Astrocyte of the cerebellum (primary cell): ENCODE measurements around the gene MTHFR.

Experiments
- DNase-seq: peaks from one replicate; pipeline ENCODE4 v3.0.0-alpha.2; 2011; ENCODE audit warnings: low read depth
- H3K4me3 ChIP-seq: 2 replicates; pipeline ENCODE4 v1.5.1; 2011; ENCODE audit warnings: mild to moderate bottlenecking, low read depth, low read length, moderate library complexity
- in situ Hi-C: cut with HindIII; loops from 2 replicates; pipeline ENCODE4 v1.10.0; 2017; ENCODE audit warnings: low sequenced_read_pairs
- TF ChIP-seq, protein P1 (sequence below): IDR thresholded peaks from 2 replicates; pipeline ENCODE4 v1.5.1; 2012; ENCODE audit warnings: low read length, low read depth, moderate library complexity, mild to moderate bottlenecking; ENCODE audit errors: missing control alignments

The MTHFR gene

GRCh38 chr1:11787251-11787803 lies 18.4 kb downstream of the MTHFR start:
- in situ Hi-C loops = no loop called here
- DNase-seq = no peak
- H3K4me3 ChIP-seq = no peak overlapping the region
- TF ChIP-seq, protein P1, sequence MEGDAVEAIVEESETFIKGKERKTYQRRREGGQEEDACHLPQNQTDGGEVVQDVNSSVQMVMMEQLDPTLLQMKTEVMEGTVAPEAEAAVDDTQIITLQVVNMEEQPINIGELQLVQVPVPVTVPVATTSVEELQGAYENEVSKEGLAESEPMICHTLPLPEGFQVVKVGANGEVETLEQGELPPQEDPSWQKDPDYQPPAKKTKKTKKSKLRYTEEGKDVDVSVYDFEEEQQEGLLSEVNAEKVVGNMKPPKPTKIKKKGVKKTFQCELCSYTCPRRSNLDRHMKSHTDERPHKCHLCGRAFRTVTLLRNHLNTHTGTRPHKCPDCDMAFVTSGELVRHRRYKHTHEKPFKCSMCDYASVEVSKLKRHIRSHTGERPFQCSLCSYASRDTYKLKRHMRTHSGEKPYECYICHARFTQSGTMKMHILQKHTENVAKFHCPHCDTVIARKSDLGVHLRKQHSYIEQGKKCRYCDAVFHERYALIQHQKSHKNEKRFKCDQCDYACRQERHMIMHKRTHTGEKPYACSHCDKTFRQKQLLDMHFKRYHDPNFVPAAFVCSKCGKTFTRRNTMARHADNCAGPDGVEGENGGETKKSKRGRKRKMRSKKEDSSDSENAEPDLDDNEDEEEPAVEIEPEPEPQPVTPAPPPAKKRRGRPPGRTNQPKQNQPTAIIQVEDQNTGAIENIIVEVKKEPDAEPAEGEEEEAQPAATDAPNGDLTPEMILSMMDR = no peak

- in situ Hi-C loops = no loop called here
- no peak for DNase-seq
- no peak overlapping the region for H3K4me3 ChIP-seq
- TF ChIP-seq, protein P1 = no peak
These were observed 19.6 kb downstream of the MTHFR start for GRCh38 chr1:11786168-11786567.

GRCh38 chr1:11784993-11785769 lies 20.6 kb downstream of the MTHFR start:
- DNase-seq = no peak
- TF ChIP-seq, protein P1 = peak; percentile 83
- H3K4me3 ChIP-seq = peak overlapping the region; percentile 15
- in situ Hi-C loops = no loop called here

DNA sequence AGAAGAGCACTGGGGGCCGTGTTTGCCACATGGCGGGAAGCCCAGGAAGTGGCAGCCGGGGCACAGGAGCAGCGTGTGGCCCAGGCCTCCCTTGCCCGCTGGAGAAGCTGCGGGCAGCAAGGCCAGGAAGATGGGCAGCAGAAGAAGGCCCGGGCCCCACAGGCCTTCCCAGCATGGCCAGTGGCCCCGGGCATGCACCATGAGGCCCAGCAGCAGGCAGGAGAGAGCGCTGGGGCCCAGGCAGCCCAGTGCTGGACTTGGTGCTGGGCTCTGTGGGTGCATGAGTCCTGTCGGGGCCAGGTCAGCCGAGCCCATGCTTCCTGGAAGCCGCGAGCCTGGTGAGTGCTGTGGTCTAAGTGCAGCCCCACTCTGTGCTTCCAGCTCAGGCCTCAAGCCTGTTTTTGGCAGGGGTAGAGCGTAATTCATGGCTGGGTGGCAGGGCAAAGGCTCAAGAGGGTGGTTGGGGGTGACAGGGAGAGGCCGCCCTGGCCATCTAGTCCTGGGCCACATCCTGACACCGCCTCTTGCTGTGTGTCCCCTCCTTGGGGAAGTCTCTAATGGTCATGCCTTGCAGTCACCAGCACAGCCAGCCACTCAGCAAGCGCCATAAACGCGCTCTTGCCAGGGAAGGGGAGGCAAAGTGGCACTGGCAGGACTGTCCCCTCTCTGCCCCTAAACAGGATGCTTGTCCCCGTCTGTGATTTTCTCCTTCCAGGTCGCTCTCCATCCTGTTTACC lies 21.3 kb downstream of the MTHFR start:
- in situ Hi-C loops = no loop called here
- TF ChIP-seq, protein P1 = no peak
- H3K4me3 ChIP-seq = no peak overlapping the region
- no peak for DNase-seq

GRCh38 chr1:11783556-11783955 lies 22.2 kb downstream of the MTHFR start:
- H3K4me3 ChIP-seq = no peak overlapping the region
- TF ChIP-seq, protein P1 = no peak
- in situ Hi-C loops = no loop called here
- no peak for DNase-seq

DNA sequence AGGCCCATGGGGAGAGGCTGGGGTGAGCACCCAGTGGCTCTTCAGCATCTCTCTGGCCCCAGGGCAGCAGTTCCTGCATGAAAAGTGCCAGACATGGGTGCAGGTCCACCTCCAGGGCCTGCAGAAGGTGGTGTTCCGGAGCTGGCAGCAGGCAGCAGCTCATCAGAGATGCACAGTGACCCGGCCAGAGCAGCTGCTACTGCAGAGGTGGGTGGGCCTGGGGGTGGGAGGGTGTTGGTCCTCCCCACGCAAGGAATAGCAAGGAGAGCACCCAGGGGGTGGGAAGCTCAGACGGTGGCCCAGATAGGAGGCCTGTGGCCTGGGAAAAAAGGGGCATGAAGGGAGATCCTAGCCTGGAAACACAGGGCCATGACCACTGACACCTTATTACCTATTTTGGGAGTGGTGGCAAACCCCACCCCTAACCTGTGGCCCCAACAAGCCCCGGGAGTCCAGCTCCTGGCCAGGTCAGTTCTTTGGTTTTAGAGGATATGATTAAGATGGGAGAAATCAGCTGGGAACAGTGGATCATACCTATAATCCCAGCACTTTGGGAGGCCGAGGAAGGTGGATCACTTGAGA lies 23.5 kb downstream of the MTHFR start:
- no peak for DNase-seq
- in situ Hi-C loops = no loop called here
- H3K4me3 ChIP-seq = no peak overlapping the region
- TF ChIP-seq, protein P1 = no peak
